SH-SY5Y (cell line): ENCODE measurements around the gene ARMH2.

Source experiments
- GATA2 ChIP-seq: IDR thresholded peaks from 2 replicates; pipeline ENCODE4 v1.6.1; 2011; ENCODE audit warnings: mild to moderate bottlenecking, low read depth, low read length
- GATA3 ChIP-seq: IDR thresholded peaks from 2 replicates; pipeline ENCODE4 v1.6.1; 2011; ENCODE audit warnings: low read depth, mild to moderate bottlenecking, low read length, moderate library complexity

- TF ChIP-seq GATA2 (no peak), GATA3 (no peak)
These were observed 30.4 kb downstream of the ARMH2 start for GRCh38 chr6:24768361-24768760.
